Stomach (tissue), 9 donors: ENCODE data around the gene IL2RA. TPM values are rescaled to one million over a fixed set of nuclear protein-coding genes. Genes with fewer than 3 reads are reported as not detected.

Experiments
- DNase-seq, 2 donors: peaks; one replicate each; pipeline versions ENCODE4 v3.0.0 to v3.0.0-alpha.2; 2013 to 2019
- H3K27ac ChIP-seq, 5 donors: fragments of 200-600 bp in 4 of 5; sonication (generic) in 4 of 5; one replicate each; pipeline ENCODE4 v1.5.1; 2013 to 2019; ENCODE audit warnings: mild to moderate bottlenecking in 1 of 5, moderate library complexity in 1 of 5
- H3K27me3 ChIP-seq, 3 donors: fragments of 200-600 bp; sonication (generic); one replicate each; pipeline ENCODE4 v1.5.1; 2017 to 2019; ENCODE audit warnings: mixed run types in 1 of 3
- H3K36me3 ChIP-seq, 4 donors: fragments of 200-600 bp; sonication (generic); 1 replicate in 3 of 4; 2 replicates in 1 of 4; pipeline ENCODE4 v1.5.1; 2016 to 2019
- H3K4me1 ChIP-seq, 4 donors: fragments of 200-600 bp; sonication (generic); one replicate each; pipeline ENCODE4 v1.5.1; 2016 to 2019
- H3K4me3 ChIP-seq, 4 donors: fragments of 200-600 bp; sonication (generic) in 3 of 4; one replicate each; pipeline ENCODE4 v1.5.1; 2016 to 2019; ENCODE audit warnings: mild to moderate bottlenecking in 1 of 4
- H3K9me3 ChIP-seq, 4 donors: fragments of 200-600 bp; sonication (generic); one replicate each; pipeline ENCODE4 v1.5.1; 2016 to 2019
- CTCF ChIP-seq, 7 experiments: fragments of 450-650 bp in 4 of 7; fragments of 200-600 bp in 3 of 7; sonication (generic) in 3 of 7; IDR thresholded peaks; one replicate each; pipeline ENCODE4 v1.5.1; 2016 to 2019; ENCODE audit warnings: antibody characterized with exemption in 7 of 7, control low read depth in 2 of 7, mild to moderate bottlenecking in 1 of 7
- EP300 ChIP-seq: sonication (generic); formaldehyde crosslinking; IDR thresholded peaks from one replicate; pipeline ENCODE4 v1.6.1; 2017; ENCODE audit warnings: antibody characterized with exemption
- POLR2A ChIP-seq, 4 donors: fragments of 450-650 bp; IDR thresholded peaks; one replicate each; pipeline ENCODE4 v1.6.1; 2016; ENCODE audit warnings: antibody characterized with exemption in 4 of 4, control low read depth in 2 of 4, mild to moderate bottlenecking in 1 of 4, moderate library complexity in 1 of 4
- POLR2AphosphoS5 ChIP-seq, 3 donors: sonication (generic); formaldehyde crosslinking; IDR thresholded peaks; one replicate each; pipeline ENCODE4 v1.6.1; 2016; ENCODE audit warnings: antibody characterized with exemption in 3 of 3
- WGBS, 5 donors: extraction: QIAGEN DNeasy Blood & Tissue Kit in 3 of 5; methylation state at CpG; one replicate each; pipeline versions ENCODE4 v1.1.5 to v1.1.7; 2013 to 2018; 5-methylcytosine and 5-hydroxymethylcytosine counted together
- intact Hi-C: fragments of 100-400 bp; cut with DNase I; formaldehyde crosslinking; loops from one replicate; pipeline ENCODE4 v1.15.1; 2023; ENCODE audit warnings: low total_unique reads
- polyA plus RNA-seq, 3 donors: library from polyadenylated mRNA; stranded (reverse); fragments of 200-250 nt; gene quantifications; one replicate each; pipeline ENCODE4 v1.2.3, GENCODE V29; 2013
- total RNA-seq, 5 donors: library from RNA; depleted of rRNA; stranded (reverse); fragments of >200 nt; gene quantifications; one replicate each; pipeline versions ENCODE4 v1.1.0 to v1.2.3, GENCODE V29; 2014 to 2016
- donor health status: healthy with polysubstance abuse.
- donor health status: Bipolar disorder and iron deficiency.
- donor health status: healthy.

The IL2RA gene
- total and polyA plus RNA-seq, 8 donors: 0.45 to 2.3 (median 0.95) TPM; not detected in 2

GRCh38 chr10:6069081-6069931 lies 7.1 kb upstream of the IL2RA start:
- intact Hi-C loops: no loop called here
- Histone ChIP-seq H3K36me3 (no peaks in the 10 kb centered on the region), H3K27ac (no peak overlapping the region), H3K27me3 (peaks cover 0 to under 1% (median 0%) of the 10 kb centered on the region in 3 donors), H3K9me3 (no peaks in the 10 kb centered on the region), H3K4me3 (no peak overlapping the region), H3K4me1 (peaks cover 0 to 34% (median 3%) of the 10 kb centered on the region in 4 donors)
- 66 to 83% (median 78%) methylated on average over 11 of the region's 11 CpGs for WGBS, 5 donors
- DNase-seq: peak in 1 of 2 donors; percentile 13
- TF ChIP-seq POLR2A (IDR thresholded peaks at IDR 0.05) (no peak), POLR2AphosphoS5 (IDR thresholded peaks at IDR 0.05) (no peak), EP300 (no peak), CTCF (IDR thresholded peaks at IDR 0.05) (no peak)

GRCh38 chr10:6068422-6068821 lies 6.3 kb upstream of the IL2RA start:
- Histone ChIP-seq H3K36me3 (no peaks in the 10 kb centered on the region), H3K4me1 (peaks cover 0 to 34% (median 3%) of the 10 kb centered on the region in 4 donors), H3K27ac (peak overlapping the region in 2 of 5 donors; percentile 3 to 32), H3K27me3 (no peaks in the 10 kb centered on the region), H3K9me3 (no peaks in the 10 kb centered on the region), H3K4me3 (no peak overlapping the region)
- TF ChIP-seq EP300: no peak
- TF ChIP-seq POLR2A (IDR thresholded peaks at IDR 0.05): no peak
- TF ChIP-seq POLR2AphosphoS5 (IDR thresholded peaks at IDR 0.05): no peak
- TF ChIP-seq CTCF (IDR thresholded peaks at IDR 0.05): no peak
- intact Hi-C loops: no loop called here
- 70 to 80% (median 80%) methylated on average over 8 of the region's 8 CpGs for WGBS, 5 donors
- DNase-seq: peak; percentile 29 to 53

- intact Hi-C loops: no loop called here
- Histone ChIP-seq H3K27me3 (no peaks in the 10 kb centered on the region), H3K27ac (peak overlapping the region in 2 of 5 donors; percentile 3 to 32), H3K9me3 (no peaks in the 10 kb centered on the region), H3K36me3 (no peaks in the 10 kb centered on the region), H3K4me3 (no peak overlapping the region), H3K4me1 (peaks cover 0 to 34% (median 3%) of the 10 kb centered on the region in 4 donors)
- 75 to 83% (median 76%) methylated on average over 6 of the region's 6 CpGs for WGBS, 5 donors
- DNase-seq: no peak
- TF ChIP-seq CTCF (IDR thresholded peaks at IDR 0.05) (no peak), EP300 (no peak), POLR2AphosphoS5 (IDR thresholded peaks at IDR 0.05) (no peak), POLR2A (IDR thresholded peaks at IDR 0.05) (no peak)
These were observed 5.8 kb upstream of the IL2RA start for GRCh38 chr10:6068006-6068405.

- 58 to 90% (median 82%) methylated on average over 4 of the region's 4 CpGs for WGBS, 5 donors
- Histone ChIP-seq H3K27ac (no peak overlapping the region), H3K27me3 (no peaks in the 10 kb centered on the region), H3K36me3 (no peaks in the 10 kb centered on the region), H3K4me1 (peaks cover 0 to 34% (median 3%) of the 10 kb centered on the region in 4 donors), H3K4me3 (no peak overlapping the region), H3K9me3 (no peaks in the 10 kb centered on the region)
- TF ChIP-seq POLR2A (IDR thresholded peaks at IDR 0.05): no peak
- no peak for TF ChIP-seq CTCF (IDR thresholded peaks at IDR 0.05)
- TF ChIP-seq POLR2AphosphoS5 (IDR thresholded peaks at IDR 0.05): no peak
- TF ChIP-seq EP300: no peak
- intact Hi-C loops: no loop called here
- no peak for DNase-seq
These were observed 5.3 kb upstream of the IL2RA start for GRCh38 chr10:6067457-6067856.
